Measurements from ENCODE around the gene BCAS3. TPM values are rescaled to one million over a fixed set of nuclear protein-coding genes. Genes with fewer than 3 reads are reported as not detected.

The BCAS3 gene
- polyA plus RNA-seq, 3 donors: 10.3 to 19.1 (median 14.7) TPM

DNA sequence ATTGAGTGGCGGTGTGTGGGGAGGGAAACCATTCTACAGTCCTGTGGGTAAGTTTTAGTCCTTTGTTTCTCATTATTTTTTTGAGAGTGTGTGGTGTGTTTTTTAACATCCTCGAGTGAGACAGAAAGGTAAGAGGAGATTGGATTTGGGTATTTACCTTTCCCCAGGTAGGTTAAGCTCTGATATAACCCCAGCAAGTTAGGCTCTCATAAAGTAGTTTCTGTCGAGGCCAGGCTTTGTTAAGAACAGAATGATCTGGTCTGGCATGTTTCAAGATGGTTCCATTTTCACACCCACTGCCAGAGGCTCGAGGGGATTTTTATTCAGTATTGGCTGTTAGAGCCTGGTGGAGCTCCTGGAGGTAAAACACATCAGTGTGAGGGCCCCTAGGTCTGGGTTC is 62.9 kb downstream of the BCAS3 start:
- Histone ChIP-seq H3K27me3 (ENCODE audit: control insufficient read depth in 2 of 2, insufficient read depth in 2 of 2, low read length in 2 of 2) (no peaks in the 10 kb centered on the region), H3K79me2 (ENCODE audit: insufficient read depth, low read length) (no peaks in the 10 kb centered on the region), H2AFZ (ENCODE audit: insufficient read depth, low read depth, low read length, poor library complexity, severe bottlenecking) (no peak overlapping the region), H3K9me3 (replicated peaks in 1 of 2; ENCODE audit: control insufficient read depth in 1 of 2, insufficient read depth in 1 of 2, low read length in 2 of 2) (no peaks in the 10 kb centered on the region), H3K4me2 (replicated peaks; ENCODE audit: extremely low read depth, low read length, poor library complexity, severe bottlenecking) (no peak overlapping the region), H3K4me1 (ENCODE audit: control insufficient read depth in 1 of 2, insufficient read depth in 2 of 2, low read length in 2 of 2) (no peaks in the 10 kb centered on the region), H3K36me3 (replicated peaks in 1 of 2; ENCODE audit: control insufficient read depth in 1 of 2, insufficient read depth in 2 of 2, low read length in 2 of 2) (no peaks in the 10 kb centered on the region), H3K4me3 (replicated peaks in 1 of 3; ENCODE audit: low read depth in 2 of 3, low read length in 3 of 3) (no peak overlapping the region), H3K27ac (ENCODE audit: low read depth in 1 of 2, low read length in 2 of 2) (no peak overlapping the region), H4K20me1 (ENCODE audit: insufficient read depth, low read length) (no peaks in the 10 kb centered on the region), H3K9ac (ENCODE audit: insufficient read depth, low read length, poor library complexity, severe bottlenecking) (no peak overlapping the region)
- intact Hi-C loops (cut with micrococcal nuclease): no loop called here
- Mint-ChIP-seq H3K9me3 (peaks cover 0 to 9% (median 4%) of the 10 kb centered on the region in 7 donors), H3K36me3 (peaks cover 4 to 5% of the 10 kb centered on the region in 2 donors), H3K4me1 (no peaks in the 10 kb centered on the region), H3K27me3 (ENCODE audit: low read depth in 3 of 3) (peaks cover 0 to 2% (median 0%) of the 10 kb centered on the region in 3 donors), H3K27ac (no peak overlapping the region), H3K4me3 (no peak overlapping the region)
- no peak for DNase-seq
- WGBS (ENCODE audit: insufficient coverage): 100% methylated on average over 2 of the region's 4 CpGs
- TF ChIP-seq, protein P1, sequence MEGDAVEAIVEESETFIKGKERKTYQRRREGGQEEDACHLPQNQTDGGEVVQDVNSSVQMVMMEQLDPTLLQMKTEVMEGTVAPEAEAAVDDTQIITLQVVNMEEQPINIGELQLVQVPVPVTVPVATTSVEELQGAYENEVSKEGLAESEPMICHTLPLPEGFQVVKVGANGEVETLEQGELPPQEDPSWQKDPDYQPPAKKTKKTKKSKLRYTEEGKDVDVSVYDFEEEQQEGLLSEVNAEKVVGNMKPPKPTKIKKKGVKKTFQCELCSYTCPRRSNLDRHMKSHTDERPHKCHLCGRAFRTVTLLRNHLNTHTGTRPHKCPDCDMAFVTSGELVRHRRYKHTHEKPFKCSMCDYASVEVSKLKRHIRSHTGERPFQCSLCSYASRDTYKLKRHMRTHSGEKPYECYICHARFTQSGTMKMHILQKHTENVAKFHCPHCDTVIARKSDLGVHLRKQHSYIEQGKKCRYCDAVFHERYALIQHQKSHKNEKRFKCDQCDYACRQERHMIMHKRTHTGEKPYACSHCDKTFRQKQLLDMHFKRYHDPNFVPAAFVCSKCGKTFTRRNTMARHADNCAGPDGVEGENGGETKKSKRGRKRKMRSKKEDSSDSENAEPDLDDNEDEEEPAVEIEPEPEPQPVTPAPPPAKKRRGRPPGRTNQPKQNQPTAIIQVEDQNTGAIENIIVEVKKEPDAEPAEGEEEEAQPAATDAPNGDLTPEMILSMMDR (IDR thresholded peaks at IDR 0.05): no peak

DNA sequence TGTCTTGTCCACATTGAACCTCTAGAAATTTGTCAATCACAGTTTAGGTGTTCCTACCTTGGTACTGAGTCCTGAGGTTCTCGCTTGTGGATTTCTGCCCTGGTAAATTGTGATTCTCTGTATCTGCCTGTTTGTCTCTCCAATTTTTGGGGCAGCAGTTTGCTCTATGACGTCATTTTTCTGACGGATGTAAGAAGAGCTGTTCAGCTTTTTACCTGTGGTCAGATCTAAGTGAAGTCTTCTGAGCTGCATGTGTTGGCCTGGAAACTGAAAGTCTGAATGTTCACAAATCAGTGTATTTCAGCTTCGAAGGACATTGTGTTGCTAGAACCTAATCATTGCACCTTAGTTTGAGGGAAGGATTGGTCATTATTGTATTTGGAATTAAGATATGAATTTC is 63.4 kb downstream of the BCAS3 start:
- Histone ChIP-seq H3K36me3 (replicated peaks in 1 of 2; ENCODE audit: control insufficient read depth in 1 of 2, insufficient read depth in 2 of 2, low read length in 2 of 2) (no peaks in the 10 kb centered on the region), H2AFZ (ENCODE audit: insufficient read depth, low read depth, low read length, poor library complexity, severe bottlenecking) (no peak overlapping the region), H3K9ac (ENCODE audit: insufficient read depth, low read length, poor library complexity, severe bottlenecking) (no peak overlapping the region), H3K79me2 (ENCODE audit: insufficient read depth, low read length) (no peaks in the 10 kb centered on the region), H4K20me1 (ENCODE audit: insufficient read depth, low read length) (no peaks in the 10 kb centered on the region), H3K27ac (ENCODE audit: low read depth in 1 of 2, low read length in 2 of 2) (no peak overlapping the region), H3K4me2 (replicated peaks; ENCODE audit: extremely low read depth, low read length, poor library complexity, severe bottlenecking) (no peak overlapping the region), H3K9me3 (replicated peaks in 1 of 2; ENCODE audit: control insufficient read depth in 1 of 2, insufficient read depth in 1 of 2, low read length in 2 of 2) (no peaks in the 10 kb centered on the region), H3K4me3 (replicated peaks in 1 of 3; ENCODE audit: low read depth in 2 of 3, low read length in 3 of 3) (no peak overlapping the region), H3K4me1 (ENCODE audit: control insufficient read depth in 1 of 2, insufficient read depth in 2 of 2, low read length in 2 of 2) (no peaks in the 10 kb centered on the region), H3K27me3 (ENCODE audit: control insufficient read depth in 2 of 2, insufficient read depth in 2 of 2, low read length in 2 of 2) (no peaks in the 10 kb centered on the region)
- Mint-ChIP-seq H3K36me3 (peaks cover 4 to 5% of the 10 kb centered on the region in 2 donors), H3K4me3 (no peak overlapping the region), H3K27me3 (ENCODE audit: low read depth in 3 of 3) (peaks cover 0 to 2% (median 0%) of the 10 kb centered on the region in 3 donors), H3K4me1 (no peaks in the 10 kb centered on the region), H3K27ac (no peak overlapping the region), H3K9me3 (peaks cover 0 to 9% (median 4%) of the 10 kb centered on the region in 7 donors)
- intact Hi-C loops (cut with micrococcal nuclease): no loop called here
- WGBS (ENCODE audit: insufficient coverage): 100% methylated on average over 3 of the region's 4 CpGs
- TF ChIP-seq, protein P1 (IDR thresholded peaks at IDR 0.05): no peak
- no peak for DNase-seq

Measured in CD14-positive monocyte (primary cell).